AG09319 (cell line): Measurements from ENCODE around the gene RSRC1.

ENCODE experiments used
- DNase-seq: peaks from one replicate; pipeline ENCODE4 v3.0.0-alpha.2; 2010; ENCODE audit warnings: low read depth; ENCODE audit errors: extremely low read depth
- CTCF ChIP-seq: IDR thresholded peaks from 2 replicates; pipeline ENCODE4 v1.5.1; 2011; ENCODE audit warnings: low read depth, mild to moderate bottlenecking, inconsistent platforms, low read length, moderate library complexity

The RSRC1 gene

GRCh38 chr3:158350971-158351370, 241.1 kb downstream of the RSRC1 start:
- no peak for DNase-seq
- TF ChIP-seq CTCF: no peak

GRCh38 chr3:158352551-158352950, 242.7 kb downstream of the RSRC1 start:
- peak; percentile 3 for DNase-seq
- TF ChIP-seq CTCF: no peak

GRCh38 chr3:158354713-158355112, 244.8 kb downstream of the RSRC1 start:
- no peak for DNase-seq
- TF ChIP-seq CTCF: no peak

- TF ChIP-seq CTCF: no peak
- DNase-seq: no peak
Measured at GRCh38 chr3:158355623-158356588, 246.0 kb downstream of the RSRC1 start.

GRCh38 chr3:158359339-158359738, 249.4 kb downstream of the RSRC1 start:
- no peak for DNase-seq
- no peak for TF ChIP-seq CTCF

GRCh38 chr3:158360756-158361448, 251.0 kb downstream of the RSRC1 start:
- no peak for TF ChIP-seq CTCF
- DNase-seq: no peak

GRCh38 chr3:158368271-158368670, 258.4 kb downstream of the RSRC1 start:
- no peak for TF ChIP-seq CTCF
- no peak for DNase-seq
